ENCODE measurements around the gene C2CD3.
"Not testable (repeated sequence)": the region's sequence is repeated elsewhere in the genome, so short reads cannot be mapped to it uniquely, and the experiment has no call there.

Gene C2CD3

DNA sequence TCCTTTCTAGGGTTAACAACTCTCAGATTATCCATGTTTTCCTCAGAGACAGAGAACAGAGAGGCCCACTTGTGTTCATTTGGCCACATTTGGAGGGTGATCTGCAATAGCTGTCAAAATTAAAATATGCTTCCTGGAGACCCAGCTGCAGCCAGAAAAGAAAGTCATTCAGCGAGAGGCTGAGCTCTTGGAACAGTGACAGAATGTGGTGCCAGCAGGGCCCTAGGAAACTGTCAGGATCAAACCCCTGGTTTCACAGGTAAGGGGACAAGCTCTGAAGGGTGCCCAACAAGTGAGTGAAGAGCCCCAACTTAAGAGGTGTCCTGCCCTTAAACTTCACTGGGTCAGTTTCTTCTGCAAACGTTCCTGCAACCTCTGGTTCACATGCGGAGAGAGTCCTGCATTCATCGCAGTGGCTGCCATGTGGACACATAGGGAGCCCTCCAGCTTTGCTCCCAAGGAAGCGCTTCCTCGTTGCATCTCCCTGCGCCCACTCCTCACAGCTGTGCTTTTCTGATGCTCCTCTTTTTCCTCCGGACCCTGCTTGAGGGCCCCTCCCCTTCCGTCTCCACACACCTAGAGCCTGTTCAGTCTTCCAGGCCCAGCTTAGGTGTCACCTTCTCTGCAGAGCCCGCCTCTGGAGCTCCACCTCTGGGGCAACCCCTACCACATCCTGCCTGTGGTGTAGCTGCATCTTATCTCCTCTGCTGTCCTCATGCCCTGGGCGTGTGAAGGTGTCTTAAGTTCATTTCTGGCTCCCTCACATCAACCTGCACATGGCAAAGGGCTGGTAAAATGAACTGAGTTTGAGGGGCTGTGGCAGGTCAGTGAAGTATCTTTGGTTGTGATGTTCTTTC, 165.8 kb downstream of the C2CD3 start:
- peak; percentile 69 for DNase-seq (ENCODE audit: low read depth)

DNA sequence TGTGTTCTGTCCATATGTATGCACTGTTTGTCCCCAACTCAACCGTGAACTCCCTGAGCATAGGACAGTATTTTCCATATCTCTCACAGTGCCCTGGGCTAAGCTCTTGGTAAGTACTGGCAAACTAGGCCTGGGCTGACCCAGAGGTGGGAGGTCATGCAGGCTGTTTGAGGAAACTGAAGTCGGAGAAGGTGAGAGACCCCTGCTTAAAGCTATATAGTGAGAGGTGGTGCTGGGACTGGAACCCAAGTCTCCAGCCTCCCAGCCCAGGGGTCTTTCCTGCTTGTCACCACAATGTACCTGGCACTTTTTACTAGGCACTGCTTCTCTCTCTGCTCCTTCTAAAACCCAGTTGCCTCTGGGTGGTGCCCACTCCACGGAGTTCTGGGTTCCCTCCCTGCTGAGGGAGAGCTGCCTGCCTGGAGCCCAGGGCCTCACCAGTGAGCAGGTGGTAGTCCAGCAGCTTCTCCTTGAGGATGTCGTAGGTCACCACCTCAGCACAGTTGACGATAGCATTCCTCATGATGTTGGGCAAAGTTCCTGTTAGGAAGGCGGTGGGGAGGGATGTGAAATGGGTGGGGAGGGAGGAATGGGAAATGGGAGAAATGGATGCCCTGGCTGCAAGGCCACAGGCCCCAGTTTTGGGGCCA, 166.6 kb downstream of the C2CD3 start:
- DNase-seq (ENCODE audit: low read depth): no peak

DNA sequence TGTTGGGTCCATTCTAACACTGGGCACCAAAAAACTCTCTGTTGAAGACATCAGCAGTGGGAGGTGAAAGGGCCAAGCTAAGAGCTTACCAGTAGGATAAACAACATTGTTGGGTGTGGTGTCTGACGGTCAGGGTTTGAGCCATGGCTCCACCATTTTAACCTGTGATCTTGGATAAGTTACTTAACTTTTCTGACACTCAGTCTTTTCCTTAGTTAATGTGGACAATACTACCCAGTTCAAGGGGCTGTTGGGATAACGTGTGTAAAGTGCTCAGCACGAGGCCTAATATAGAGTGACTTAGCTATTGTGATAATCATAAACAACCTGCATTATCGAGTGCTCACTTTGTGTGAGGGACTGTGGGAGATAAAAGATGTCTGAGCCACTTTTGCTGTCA, 168.0 kb downstream of the C2CD3 start:
- DNase-seq (ENCODE audit: low read depth): no peak

DNA sequence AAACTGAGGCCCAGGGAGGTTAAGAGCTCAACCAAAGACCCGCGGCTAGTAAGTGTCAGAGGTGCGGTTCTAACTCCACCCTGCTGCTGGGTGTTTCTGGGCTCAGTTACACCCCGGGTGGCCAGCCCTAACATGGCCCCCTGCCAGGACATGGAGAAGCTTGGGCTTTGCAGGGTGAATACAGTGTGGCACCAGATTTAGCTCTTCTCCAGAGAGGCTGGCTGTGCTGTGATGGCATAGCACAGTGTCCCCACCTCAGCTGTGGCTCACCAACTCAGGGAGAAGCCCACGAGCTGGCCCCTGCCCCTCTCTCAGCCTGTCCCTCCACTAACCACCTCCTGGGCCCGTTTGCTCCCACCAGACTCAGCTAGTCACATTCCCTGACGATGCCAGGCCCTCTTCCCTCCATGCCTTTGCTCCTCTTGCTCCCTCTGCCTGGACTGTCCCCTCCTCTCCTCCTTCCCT, 168.9 kb downstream of the C2CD3 start:
- no peak for DNase-seq (ENCODE audit: low read depth)

DNA sequence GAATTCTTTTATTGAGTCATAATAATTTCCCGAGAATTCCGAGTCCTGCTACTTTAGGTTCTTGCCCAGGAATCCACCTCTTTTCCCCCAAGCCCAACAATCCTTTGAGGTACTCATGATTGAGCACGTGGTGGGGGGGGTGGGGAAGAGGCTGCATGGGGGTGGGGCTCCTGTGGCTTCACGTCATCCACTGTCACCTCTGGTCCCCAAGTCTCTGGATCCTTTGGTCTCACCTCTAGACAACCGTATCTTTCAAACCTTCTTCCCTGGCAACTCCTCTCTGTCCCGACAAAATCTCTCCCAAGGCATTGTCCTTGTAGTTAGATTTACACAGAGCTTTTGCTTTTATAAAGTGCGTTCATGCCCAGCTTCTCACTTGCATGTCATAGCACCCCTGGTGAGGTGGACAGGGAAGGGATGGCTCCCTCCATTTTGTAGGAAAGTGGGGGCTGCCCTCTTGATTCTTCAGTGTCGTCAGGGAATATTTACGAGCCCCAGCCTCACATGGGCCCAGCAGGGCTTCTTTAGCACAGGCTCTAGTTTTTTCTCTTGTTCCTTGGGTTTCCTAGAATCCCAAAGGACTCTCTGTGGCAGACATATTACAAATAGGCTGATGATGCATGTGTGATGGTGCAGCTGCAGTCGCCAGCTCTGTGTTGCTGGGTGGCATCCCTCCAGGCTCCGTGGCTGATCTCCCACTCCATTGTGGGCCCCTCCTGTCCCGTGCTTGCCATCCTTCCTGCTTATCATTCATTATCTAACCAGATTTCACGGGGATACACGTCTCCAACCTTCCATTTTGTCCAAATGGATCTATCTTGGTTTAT, 170.3 kb downstream of the C2CD3 start:
- DNase-seq (ENCODE audit: low read depth): no peak

DNA sequence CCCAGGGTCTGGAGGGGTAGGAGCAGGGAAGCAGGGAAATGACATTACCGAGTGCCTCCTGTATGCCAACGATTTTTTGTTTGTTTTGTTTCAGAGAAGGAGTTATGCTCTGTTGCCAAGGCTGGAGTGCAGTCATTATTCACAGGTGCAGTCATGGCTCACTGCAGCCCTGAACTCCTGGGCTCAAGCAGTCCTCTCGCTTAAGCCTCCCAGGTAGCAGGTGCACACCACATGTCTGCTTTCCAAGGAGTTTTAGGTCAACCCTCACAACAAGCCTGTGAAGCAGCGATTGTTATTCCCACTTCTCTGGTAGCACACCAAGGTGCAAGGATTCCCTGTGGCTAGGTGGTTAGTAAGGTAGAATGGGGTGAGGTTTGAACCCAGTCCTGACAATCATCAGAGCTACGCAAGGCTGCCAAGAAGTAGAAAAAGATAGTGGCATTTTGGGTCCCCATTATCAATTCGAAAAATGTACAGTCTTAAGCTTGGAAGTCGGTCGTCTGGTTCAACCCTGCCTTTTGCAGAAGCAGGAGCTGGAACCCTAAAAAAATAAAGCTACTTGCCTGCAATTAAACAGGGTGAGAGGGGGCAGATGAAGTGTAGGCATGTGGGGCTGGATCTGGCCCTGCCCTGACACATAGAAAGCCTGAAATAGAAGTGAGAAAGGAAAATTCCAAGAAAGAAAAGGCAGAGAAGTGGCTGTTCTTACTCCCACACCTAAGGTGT, 171.1 kb downstream of the C2CD3 start:
- no peak for DNase-seq (ENCODE audit: low read depth)

DNA sequence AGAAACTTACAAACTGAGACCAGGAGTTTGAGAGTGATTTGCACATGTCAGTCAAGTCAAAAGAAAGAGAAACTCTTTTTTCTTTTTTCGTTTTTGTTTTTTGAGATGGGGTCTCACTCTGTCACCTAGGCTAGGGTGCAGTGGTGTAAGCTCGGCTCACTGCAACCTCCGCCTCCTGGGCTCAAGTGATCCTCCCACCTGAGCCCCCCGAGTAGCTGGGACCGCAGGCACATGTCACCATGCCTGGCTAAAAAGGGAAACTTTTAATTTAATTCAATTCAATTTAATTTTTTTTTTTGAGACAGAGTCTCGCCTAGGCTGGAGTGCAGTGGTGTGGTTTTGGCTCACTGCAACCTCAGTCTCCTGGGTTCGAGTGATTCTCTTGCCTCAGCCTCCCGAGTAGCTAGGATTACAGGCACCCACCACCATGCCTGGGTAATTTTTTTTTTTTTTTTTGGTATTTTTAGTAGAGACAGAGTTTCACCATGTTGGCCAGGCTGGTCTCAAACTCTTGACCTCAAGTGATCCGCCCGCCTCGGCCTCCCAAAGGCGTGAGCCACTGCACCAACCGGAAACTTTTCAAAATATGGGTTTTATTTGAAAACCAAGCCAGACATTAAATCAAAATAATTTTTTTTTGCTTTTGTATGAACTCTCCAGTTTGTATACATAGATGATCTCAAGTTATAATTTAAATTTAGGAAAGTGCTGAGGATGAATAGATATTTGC, 171.8 kb downstream of the C2CD3 start:
- no peak for DNase-seq (ENCODE audit: low read depth)

DNA sequence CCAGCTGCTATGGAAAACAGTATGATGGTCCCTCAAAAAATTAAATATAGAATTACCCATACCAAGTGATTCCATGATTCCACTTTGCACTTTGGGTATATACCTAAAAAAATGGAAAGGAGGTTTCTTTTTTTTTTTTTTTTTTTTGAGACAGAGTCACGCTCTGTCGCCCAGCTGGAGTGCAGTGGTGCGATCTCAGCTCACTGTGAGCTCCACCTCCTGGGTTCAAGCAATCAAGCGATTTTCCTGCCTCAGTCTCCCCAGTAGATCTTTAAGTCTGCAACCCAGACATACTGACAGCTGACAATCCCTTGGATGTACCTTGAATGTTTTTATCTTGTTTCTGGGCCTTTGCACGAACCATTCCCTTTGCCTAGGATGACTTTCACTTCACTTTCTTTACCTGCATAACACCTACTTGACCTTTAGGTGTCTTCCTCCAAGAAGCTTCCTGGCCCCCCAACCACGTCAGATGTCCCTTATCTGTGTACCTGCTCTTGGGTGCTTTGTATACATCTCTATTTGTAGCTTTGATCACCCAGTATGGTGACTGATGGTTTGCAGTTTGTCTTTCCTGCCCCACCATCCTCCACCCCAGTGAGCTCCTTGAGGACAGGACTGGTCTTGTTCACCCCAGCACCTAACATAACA, 173.6 kb downstream of the C2CD3 start:
- DNase-seq (ENCODE audit: low read depth): no peak

DNA sequence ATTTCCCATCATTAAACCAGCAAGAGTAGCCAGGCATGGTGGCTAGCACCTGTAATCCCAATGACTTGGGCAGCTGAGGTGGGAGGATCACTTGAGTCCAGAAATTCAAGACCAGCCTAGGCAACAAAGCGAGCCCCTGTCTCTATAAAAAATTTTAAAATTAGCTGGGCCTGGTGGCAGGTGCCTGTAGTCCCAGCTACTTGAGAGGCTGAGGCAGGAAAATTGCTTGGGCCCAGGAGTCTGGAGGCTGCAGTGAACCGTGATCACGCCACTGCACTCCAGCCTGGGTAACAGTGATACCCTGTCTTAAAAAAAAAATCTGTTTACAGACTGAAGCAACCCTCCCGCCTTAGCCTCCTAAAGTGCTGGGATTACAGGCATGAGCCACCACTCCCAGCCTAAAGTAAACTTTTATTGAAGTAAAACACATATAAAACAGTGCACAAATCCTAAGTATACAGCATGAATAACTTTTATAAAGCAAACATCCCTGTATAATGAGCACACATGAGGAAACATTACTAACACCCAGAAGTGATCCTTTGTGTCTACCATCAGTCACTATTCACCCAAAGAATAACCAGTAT, 174.5 kb downstream of the C2CD3 start:
- no peak for DNase-seq (ENCODE audit: low read depth)

DNA sequence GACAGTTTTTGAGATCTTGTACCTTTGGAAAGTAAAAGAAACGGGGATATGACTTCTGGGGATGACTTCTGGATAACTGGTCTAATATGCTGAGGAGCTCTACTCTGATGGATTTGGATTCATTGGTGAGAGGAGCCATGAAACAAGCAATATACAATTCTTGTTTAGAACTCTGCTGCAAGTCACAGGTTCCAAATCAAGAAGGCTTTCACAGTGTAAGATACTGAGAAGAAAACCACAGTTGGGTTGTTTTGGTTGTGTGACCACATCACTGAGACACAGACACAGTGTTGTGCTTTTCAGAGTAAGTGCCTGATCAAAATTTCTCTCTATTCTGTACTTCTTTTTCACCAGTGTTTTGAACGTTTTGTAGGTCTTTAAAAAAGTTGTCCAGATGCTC, 175.1 kb downstream of the C2CD3 start:
- no peak for DNase-seq (ENCODE audit: low read depth)

DNA sequence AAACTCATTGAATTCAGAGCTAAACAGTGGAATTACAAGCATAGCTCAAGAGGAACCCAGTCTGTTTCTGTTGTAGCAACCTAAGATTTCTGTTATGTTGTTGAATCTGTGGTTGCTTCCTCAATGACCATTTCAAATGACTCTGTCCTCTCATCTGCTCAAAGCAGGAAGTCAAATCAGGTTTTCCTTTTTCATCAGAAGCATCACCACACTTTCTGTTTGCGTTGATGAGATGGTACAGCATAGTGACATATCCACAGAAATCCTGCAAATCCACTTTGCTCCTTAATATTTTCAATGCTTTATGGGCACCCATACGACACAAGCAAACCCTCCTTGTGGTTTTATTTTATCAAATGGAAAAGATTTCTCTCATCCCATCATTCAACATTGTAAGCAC, 175.6 kb downstream of the C2CD3 start:
- no peak for DNase-seq (ENCODE audit: low read depth)

DNA sequence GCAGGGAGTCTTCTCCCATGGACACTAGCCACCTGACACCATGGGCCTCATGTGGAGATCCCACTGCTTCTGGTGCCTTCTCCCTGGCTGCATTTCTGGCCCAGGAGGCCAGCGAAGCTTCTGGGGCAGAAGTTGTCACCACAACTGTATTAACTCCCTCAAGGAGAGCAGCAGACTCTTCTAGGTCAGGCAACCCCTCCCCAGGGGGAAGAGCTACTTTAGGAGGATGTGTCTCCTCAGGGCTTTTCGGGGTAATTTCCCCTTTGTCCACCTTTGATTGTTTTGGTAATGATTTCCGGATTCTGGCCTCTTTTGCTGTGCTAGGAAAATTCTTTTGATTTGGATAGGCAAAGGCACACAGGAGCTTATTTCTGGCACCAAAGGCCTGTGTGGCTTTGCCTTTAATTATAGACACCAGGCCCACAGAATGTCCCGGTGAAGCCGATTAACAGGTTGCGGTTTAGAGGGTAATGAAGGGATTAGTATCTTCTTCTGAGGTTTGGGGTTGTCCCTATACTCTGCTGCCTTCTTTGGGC, 179.3 kb downstream of the C2CD3 start:
- DNase-seq (ENCODE audit: low read depth): no peak

DNA sequence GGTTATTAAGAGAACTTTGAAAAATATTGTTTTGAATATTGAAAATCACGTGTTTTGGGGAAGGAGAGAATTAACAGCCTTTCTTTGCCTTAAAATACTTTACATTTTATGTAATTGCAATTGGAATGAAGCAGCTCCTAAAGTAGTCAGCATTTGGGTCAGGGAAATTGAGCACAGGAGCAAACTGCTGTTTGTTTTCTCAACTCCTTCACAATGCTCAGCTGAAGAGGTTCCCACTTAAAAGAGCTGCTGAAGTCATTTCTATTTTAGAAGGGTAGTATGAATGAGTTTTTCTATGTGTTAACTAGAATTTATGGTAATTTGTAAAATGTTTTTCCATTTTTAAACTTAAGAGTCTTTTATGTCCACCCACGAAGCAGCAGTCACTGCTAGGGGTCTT, 180.1 kb downstream of the C2CD3 start:
- no peak for DNase-seq (ENCODE audit: low read depth)

DNA sequence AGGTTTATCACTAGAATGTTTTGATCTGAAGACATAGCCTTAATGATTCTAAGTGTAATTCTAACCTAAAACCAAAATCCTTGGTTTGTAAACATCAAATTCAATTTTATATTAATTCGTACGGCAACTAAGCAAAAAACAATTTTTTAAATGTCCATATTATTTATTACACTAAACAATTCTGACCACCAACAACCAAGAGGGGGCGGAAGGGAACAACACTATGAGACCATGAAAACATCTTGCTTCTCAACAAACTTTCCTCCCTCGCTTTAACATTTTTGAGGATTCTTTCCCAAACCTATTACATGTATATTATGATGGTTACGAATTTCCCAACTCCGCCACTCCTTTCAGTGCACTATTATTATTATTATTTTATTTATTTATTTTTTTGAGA, 181.6 kb downstream of the C2CD3 start:
- no peak for DNase-seq (ENCODE audit: low read depth)

DNA sequence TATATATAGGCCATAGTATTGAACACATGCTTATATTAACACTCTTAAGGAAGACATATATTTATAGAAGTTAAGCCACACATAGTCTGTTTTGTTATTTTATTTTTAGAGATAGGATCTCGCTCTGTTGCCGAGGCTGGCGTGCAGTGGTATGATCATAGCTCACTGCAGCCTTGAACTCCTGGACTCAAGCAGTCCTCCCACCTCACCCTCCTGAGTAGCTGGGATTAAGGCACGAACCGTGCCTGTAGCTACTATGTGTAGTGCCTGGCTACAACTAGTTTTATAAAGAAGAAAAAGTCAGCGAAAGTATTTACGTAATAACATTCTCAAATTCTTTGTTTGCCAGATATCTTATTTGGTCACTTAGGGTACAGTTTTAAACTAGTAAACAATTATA, 182.6 kb downstream of the C2CD3 start:
- DNase-seq (ENCODE audit: low read depth): no peak

DNA sequence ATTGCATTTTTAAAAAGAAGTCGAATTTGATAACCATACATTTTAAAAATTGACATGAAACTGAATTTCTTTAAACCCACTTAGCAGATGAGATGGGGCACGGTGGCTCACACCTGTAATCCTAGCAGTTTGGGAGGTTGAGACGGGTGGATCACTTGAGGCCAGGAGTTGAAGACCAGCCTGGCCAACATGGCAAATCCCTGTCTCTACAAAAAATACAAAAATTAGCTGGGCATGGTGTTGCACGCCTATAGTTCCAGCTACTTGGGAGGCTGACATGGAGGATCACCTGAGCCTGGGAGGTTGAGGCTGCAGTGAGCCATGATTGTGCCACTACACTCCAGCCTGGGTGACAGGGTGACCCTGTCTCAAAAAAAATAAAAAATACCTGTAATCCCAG, 185.1 kb downstream of the C2CD3 start:
- not testable (repeated sequence) for DNase-seq (ENCODE audit: low read depth)

DNA sequence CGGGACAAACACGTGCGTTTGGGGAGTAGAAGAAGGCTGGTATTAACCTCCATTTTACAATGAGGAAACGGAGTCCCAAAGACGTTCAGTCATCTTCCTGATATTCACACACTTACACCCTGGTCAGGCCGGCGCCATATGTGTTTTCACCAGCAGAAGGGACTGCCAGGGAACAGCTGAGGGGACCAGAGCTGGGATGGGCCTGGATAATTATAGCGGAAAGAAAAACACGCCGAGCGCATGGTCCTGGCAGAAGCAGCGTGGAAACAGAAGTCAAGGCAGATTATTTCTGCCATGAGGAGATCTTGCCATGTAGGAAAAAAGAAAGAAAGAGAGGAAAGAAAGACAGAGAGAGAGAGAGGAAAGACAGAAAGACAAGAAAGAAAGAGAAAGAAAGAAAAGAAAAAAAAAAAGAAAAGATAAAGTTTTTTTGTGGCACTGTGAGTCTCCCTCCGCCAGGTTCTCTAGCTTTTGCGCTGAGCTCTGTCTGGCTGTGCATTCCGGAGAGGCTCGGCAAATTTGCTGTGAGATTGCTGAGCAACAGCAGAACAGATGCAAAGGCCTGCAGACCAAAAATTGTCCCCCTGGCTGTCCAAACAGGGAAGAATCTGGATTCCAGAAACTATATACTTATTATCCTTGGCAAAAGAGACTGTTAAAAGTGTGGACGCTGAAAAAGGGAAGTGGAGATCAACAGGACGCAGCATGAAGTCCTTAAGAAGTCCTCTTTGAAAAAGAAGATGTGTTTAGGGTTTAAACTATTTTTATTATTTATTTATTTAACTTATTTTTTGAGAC, 186.9 kb downstream of the C2CD3 start:
- no peak for DNase-seq (ENCODE audit: low read depth)

DNA sequence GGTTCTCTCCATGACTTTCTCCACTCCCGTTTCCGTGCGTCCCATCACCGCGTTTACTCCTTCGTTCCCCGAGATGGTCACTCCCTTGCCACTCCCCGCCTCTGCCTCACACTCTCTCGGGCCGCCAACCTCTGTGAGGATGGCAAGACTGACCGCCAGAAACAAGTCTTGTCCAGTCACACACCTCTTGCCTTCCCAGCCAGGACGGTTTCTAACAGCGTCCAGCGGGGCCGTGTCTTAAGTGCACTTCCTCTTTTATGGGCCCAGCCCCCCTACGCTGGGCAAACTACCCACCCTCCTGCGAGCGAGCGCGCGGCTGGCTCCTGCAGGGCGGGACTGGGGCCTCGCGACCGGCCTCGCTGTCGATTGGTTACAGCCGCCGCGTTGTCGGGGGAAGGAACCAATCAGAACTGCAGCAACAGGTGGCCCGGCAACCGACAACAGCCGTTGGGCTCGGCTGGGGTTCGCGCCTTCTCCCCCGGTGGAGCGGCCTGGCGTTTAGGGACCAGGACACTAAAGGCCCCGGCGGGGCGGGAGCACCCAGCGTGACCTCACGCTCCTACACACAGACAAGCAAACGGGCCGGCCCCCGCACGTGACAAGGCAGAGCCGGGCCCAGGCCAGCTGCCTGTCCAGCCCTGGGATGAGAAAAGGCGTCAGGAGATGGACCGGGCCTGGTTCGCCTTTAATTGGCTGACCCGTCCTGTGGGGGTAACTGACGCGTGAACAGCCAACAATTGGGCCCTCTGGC, 187.6 kb downstream of the C2CD3 start:
- peak; percentile 77 for DNase-seq (ENCODE audit: low read depth)

DNA sequence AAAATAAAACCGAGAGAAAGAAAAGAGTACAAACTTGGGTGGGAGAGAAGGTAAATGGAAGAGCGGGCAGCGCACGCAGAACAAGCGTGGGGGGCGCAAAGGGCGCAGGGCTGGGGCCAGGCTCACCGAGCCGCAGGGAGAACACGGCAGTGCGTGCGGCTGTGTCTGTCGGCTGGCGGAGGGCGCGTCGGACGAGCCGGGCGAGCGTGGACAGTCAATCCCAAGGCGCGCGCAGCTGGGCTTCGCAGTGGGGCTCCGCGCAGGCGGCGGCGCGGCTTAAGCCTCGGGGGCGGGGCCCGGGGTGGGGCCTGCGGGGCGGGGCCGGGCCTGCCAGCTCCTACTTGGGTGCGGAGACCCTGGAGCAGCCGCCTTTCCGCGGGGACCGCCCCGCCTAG, 188.2 kb downstream of the C2CD3 start, which contains the start of gene UCP2:
UCP2 (minus strand) TSS at position 249 of the 395 bp plus-strand sequence. CDS start 4,465 bp downstream, outside the sequence.
- DNase-seq (ENCODE audit: low read depth): peak; percentile 60
